ENCODE results near the gene EIF6. TPM values are rescaled to one million over a fixed set of nuclear protein-coding genes. Genes with fewer than 3 reads are reported as not detected.
A peak's percentile ranks its signal among the peaks of the same experiment; 100 is the strongest.
"Not testable (repeated sequence)": the region's sequence is repeated elsewhere in the genome, so short reads cannot be mapped to it uniquely, and the experiment has no call there.

EIF6 gene
- total RNA-seq, 4 donors from 2014 or later: 69.5 to 110 (median 86.8) TPM

DNA sequence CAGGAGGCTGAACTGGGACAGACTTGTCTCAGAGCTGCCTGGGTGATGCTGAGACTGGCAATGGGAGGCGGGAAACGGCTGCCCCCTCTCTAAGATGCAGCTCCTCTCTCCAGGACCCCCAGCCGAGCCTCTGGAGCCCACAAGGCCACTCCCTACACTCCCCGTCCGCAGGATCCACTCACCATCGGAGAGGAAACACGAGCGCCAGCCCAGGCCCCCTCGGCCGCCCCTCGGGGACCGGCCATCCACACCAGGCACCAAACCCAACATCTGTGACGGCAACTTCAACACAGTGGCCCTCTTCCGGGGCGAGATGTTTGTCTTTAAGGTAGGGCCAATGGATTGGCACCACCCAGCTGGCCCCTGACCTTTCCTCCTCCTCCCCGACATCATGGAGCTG is 17.5 kb downstream of the EIF6 start:
- H3K9me3 ChIP-seq: no peaks in the 10 kb centered on the region
- 82 to 86% methylated on average over 11 to 16 of the region's 16 CpGs for WGBS, 2 donors
- H3K27me3 ChIP-seq: no peaks in the 10 kb centered on the region
- no peak for DNase-seq (ENCODE audit: low spot score in 2 of 2)
- H3K4me1 ChIP-seq: peaks cover 0 to 22% (median 7%) of the 10 kb centered on the region in 4 donors
- H3K36me3 ChIP-seq: peaks cover 0 to 77% (median 0%) of the 10 kb centered on the region in 3 donors
- TF ChIP-seq, protein P1, sequence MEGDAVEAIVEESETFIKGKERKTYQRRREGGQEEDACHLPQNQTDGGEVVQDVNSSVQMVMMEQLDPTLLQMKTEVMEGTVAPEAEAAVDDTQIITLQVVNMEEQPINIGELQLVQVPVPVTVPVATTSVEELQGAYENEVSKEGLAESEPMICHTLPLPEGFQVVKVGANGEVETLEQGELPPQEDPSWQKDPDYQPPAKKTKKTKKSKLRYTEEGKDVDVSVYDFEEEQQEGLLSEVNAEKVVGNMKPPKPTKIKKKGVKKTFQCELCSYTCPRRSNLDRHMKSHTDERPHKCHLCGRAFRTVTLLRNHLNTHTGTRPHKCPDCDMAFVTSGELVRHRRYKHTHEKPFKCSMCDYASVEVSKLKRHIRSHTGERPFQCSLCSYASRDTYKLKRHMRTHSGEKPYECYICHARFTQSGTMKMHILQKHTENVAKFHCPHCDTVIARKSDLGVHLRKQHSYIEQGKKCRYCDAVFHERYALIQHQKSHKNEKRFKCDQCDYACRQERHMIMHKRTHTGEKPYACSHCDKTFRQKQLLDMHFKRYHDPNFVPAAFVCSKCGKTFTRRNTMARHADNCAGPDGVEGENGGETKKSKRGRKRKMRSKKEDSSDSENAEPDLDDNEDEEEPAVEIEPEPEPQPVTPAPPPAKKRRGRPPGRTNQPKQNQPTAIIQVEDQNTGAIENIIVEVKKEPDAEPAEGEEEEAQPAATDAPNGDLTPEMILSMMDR (IDR thresholded peaks at IDR 0.05): no peak
- no peak for TF ChIP-seq EP300 (IDR thresholded peaks at IDR 0.05)
- TF ChIP-seq POLR2A (IDR thresholded peaks at IDR 0.05): no peak
- no peak overlapping the region for H3K4me3 ChIP-seq
- H3K27ac ChIP-seq: no peak overlapping the region

DNA sequence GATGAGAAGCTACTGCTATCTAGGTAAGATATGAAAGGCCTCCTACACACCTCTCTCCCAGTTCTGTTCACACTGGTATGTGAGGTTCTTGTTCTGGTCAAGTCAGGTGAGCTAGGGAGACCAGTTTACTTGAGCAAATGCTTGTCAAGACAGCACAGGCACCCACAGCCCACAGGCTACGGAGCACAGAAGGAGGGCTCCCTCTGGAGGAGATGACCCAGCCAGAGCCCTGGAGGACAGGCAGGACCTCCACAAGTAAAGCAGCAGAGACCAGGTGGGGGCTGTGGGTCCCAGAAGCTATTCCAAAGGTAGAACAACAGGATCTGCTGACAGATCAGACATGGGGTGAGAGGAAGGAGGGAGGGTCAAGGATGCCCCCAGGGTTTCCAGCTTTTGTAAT is 19.8 kb downstream of the EIF6 start:
- no peak overlapping the region for H3K27ac ChIP-seq
- no peak for TF ChIP-seq POLR2A (IDR thresholded peaks at IDR 0.05)
- TF ChIP-seq EP300 (IDR thresholded peaks at IDR 0.05): no peak
- TF ChIP-seq, protein P1 (IDR thresholded peaks at IDR 0.05): no peak
- H3K9me3 ChIP-seq: no peaks in the 10 kb centered on the region
- peaks cover 0 to 22% (median 7%) of the 10 kb centered on the region in 4 donors for H3K4me1 ChIP-seq
- no peak overlapping the region for H3K4me3 ChIP-seq
- 42 to 75% methylated on average over 1 of the region's 1 CpG for WGBS, 2 donors
- peaks cover 0 to 55% (median 0%) of the 10 kb centered on the region in 3 donors for H3K36me3 ChIP-seq
- DNase-seq (ENCODE audit: low spot score in 2 of 2): no peak
- H3K27me3 ChIP-seq: no peaks in the 10 kb centered on the region

DNA sequence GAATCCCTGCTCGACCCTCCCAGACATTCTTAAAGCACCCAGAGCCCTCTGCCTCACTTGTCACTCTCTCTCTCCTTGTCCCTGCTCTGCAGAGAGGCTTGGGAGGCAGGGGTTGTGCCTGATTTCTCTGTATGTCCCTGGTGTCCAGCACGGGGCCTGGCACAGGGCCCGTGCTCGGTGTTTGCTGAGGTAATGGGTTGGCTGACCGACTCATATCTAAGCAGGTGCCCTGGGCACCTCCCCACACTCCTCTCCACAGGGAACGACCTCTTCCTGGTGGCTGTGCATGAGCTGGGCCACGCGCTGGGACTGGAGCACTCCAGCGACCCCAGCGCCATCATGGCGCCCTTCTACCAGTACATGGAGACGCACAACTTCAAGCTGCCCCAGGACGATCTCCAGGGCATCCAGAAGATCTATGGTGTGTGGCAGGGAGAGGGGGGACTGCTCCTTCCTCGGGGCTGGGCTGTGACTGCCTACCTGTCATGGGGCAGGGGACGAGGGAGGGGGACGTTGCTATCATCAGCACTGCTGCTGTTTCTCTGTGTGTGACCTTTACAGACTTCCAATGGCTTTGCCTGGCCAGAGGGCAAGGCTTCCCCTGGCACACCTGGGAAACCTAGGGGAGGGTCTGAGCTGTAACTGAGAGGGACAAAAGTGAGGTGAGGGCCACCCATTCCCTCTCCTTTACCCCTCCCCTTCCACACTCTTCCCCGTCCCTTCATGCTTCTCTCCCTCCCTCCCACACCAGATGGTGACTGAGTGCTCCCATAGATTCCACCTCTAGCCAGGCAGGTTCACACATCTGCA is 20.8 kb downstream of the EIF6 start:
- WGBS, 2 donors: 63 to 78% methylated on average over 14 to 17 of the region's 17 CpGs
- H3K27me3 ChIP-seq: no peaks in the 10 kb centered on the region
- DNase-seq (ENCODE audit: low spot score in 2 of 2): no peak
- no peak overlapping the region for H3K4me3 ChIP-seq
- peaks cover 0 to 46% (median 0%) of the 10 kb centered on the region in 3 donors for H3K36me3 ChIP-seq
- no peaks in the 10 kb centered on the region for H3K9me3 ChIP-seq
- TF ChIP-seq POLR2A (IDR thresholded peaks at IDR 0.05) (no peak), EP300 (IDR thresholded peaks at IDR 0.05) (no peak)
- TF ChIP-seq, protein P1 (IDR thresholded peaks at IDR 0.05): no peak
- peaks cover 0 to 13% (median 7%) of the 10 kb centered on the region in 4 donors for H3K4me1 ChIP-seq
- peak overlapping the region in 3 of 4 donors; percentile 19 to 76 (median 75) for H3K27ac ChIP-seq

DNA sequence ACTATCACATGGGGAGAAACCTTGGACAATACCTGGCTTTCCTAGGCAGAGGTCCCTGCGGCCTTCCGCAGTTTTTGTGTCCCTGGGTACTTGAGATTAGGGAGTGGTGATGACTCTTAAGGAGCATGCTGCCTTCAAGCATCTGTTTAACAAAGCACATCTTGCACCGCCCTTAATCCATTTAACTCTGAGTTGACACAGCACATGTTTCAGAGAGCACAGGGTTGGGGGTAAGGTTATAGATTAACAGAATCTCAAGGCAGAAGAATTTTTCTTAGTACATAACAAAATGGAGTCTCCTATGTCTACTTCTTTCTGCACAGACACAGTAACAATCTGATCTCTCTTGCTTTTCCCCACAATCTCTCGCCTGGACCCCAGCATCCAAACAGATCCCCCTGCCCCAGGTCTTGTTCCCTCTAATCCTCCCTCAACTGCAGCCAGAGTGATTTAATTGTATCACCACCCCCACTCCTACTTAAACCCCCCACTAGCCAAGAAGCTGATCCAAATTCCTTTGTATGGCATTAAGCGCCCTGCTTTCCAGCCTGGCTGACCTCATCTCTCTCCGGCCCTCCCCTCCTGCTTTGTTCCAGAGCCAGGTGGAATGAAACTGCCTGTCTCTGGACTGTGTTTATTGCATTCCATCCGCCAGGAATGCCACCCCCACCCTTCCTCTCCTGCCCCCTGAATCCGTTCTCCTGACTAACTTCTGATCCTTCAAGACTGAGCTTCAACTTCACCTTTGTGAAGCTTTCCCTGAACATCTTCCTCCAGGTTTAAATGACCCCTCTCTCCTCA is 21.6 kb downstream of the EIF6 start:
- not testable (repeated sequence) for H3K4me3 ChIP-seq; DNase-seq (ENCODE audit: low spot score in 2 of 2); H3K9me3 ChIP-seq; H3K27me3 ChIP-seq
- Histone ChIP-seq H3K4me1 (peaks cover 0 to 14% (median 7%) of the 10 kb centered on the region in 4 donors), H3K27ac (peak overlapping the region in 3 of 4 donors; percentile 19 to 76 (median 75)), H3K36me3 (peaks cover 0 to 39% (median 0%) of the 10 kb centered on the region in 3 donors)
- peak in 1 of 2 donors; percentile 14 for TF ChIP-seq EP300 (IDR thresholded peaks at IDR 0.05)
- WGBS, 2 donors: 45 to 56% methylated on average over 5 of the region's 8 CpGs

DNA sequence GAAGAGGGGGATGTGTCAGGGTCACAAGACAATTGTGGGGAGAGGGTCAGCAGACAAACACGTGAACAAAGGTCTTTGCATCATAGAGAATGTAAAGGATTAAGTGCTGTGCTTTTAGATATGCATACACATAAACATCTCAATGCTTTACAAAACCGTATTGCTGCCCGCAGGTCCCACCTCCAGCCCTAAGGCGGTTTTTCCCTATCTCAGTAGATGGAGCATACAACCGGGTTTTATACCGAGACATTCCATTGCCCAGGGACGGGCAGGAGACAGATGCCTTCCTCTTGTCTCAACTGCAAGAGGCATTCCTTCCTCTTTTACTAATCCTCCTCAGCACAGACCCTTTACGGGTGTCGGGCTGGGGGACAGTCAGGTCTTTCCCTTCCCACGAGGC is 22.3 kb downstream of the EIF6 start:
- not testable (repeated sequence) for H3K9me3 ChIP-seq; H3K4me3 ChIP-seq; H3K27me3 ChIP-seq; DNase-seq (ENCODE audit: low spot score in 2 of 2); H3K27ac ChIP-seq
- Histone ChIP-seq H3K4me1 (peaks cover 0 to 20% (median 7%) of the 10 kb centered on the region in 4 donors), H3K36me3 (peaks cover 0 to 33% (median 0%) of the 10 kb centered on the region in 3 donors)
- WGBS, 2 donors: 59 to 67% methylated on average over 7 to 8 of the region's 10 CpGs

All from tibial nerve (tissue), 4 donors.